T-helper 2 cell (primary cell): ENCODE data around the gene KAT14.
"Not testable (repeated sequence)": the region's sequence is repeated elsewhere in the genome, so short reads cannot be mapped to it uniquely, and the experiment has no call there.

Experiments used
- DNase-seq, 5 experiments: peaks; one replicate each; pipeline versions ENCODE4 v3.0.0 to v3.0.0-alpha.2; 2012 to 2022

Gene KAT14

GRCh38 chr20:18224968-18225568 is 87.4 kb downstream of the KAT14 start:
- DNase-seq: no peak

- DNase-seq: no peak
Measured at GRCh38 chr20:18225632-18226031, 88.0 kb downstream of the KAT14 start.

GRCh38 chr20:18226741-18227140 is 89.1 kb downstream of the KAT14 start:
- not testable (repeated sequence) for DNase-seq

- DNase-seq: no peak
Measured at GRCh38 chr20:18233408-18233943, 95.8 kb downstream of the KAT14 start.
